ENCODE data around the gene VAV2.

Gene VAV2

DNA sequence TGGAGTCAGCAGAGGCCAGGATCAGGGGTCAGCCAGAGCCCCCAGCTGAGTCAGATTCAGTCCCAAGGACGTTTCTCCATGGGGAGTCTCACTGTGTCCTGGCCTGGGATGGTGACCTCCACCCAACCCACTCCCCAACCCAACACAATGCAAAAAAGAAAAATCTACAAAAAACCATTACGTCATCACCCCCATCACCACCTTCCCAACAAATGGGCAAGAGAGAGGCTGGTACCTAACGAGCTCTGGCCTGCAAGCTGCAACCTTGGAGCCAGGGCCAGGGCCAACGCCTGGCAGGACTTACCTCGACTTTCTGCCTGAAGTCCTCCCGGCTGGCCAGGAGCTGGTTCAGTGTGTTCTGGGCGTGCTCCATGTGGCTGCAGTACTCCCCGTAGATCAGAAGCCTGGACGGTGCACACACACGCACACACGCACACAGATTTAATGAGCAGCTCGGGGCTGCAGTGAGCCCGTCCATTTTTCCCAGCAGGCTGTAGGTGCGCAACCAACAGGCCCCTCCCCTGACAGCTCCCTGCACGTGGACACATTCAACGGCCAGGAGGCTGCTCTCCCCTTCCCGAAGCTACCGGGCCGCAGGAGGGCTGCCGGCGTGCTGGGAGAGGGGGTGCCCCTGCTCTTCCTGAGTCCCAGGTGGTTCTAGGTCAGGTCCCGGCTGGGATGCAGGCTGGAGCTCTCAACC lies 194.6 kb downstream of the VAV2 start:
- DNase-seq (ENCODE audit: low spot score) = no peak

DNA sequence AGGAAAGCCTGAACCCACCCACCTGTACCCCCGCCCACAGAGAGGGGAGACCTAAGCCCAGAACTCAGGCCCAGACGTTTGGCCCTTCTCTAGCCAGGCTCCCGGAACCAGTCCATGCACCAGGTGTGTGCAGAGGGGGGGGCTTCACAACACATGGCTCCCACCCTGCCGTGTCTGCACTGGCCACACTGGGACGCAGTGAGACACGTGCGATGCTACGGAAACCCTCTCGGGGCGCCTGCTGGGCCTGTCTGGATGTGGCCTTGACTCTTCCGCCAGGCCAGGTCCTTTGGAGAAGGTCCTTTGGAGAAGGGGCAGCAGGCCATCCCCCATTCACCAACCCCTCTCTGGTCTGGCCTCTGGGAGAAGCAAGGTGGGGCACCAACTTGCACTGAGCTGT lies 195.6 kb downstream of the VAV2 start:
- no peak for DNase-seq (ENCODE audit: low spot score)

DNA sequence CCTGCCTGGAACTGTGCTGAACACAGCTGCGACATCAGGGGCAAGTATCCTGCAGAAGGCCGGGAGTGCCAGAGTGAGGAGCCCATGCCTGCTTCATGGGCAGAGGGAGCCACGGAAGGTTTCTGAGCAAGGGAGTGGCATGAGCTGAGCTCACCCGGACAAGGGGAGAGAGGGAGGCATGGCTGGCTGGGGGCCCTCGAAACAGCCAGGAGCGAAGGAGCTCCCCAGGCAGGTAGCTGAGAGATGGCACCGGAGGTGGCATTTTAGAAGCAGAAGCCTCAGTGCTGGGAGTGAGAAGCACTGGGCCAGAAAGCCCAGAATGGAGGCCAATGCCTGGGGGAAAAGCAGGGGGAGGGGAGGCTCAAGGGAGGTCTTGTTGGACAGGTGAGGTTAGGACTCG lies 197.1 kb downstream of the VAV2 start:
- no peak for DNase-seq (ENCODE audit: low spot score)

DNA sequence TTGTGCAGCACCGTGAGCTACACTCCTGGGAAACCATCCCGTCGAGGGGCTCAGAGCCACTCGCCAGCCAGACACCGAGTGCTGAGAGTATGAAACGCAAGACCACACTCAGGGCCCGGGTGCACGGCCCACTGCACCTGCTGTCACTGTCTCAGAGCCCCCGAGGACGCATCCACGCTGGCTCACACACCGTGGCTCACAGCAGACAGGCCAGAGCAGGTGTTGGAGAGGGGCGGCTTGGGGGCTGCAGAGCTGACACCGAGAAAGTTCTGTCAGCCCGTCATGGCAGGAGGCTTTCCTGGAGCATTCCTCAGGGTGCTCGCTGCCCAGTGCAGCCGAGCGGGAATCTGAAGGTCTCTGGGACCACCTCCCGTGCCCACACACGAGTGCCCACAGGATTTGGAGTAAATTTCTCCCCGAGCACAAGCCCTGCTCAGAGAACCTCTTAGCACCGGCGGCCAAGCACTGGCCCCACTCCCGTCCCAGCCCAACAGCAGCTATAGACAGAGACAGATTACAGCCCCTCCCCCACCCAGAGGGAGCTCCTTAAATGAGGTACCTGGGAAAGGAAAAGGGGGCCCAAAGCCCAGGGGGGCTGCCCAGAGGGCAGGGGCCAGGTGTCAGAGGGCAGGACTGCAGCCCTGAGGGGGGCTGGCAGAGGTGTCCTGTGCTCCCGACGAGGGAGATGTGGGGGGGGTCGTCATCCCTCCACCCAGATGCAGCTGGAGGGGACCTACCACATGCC lies 197.9 kb downstream of the VAV2 start:
- no peak for DNase-seq (ENCODE audit: low spot score)

DNA sequence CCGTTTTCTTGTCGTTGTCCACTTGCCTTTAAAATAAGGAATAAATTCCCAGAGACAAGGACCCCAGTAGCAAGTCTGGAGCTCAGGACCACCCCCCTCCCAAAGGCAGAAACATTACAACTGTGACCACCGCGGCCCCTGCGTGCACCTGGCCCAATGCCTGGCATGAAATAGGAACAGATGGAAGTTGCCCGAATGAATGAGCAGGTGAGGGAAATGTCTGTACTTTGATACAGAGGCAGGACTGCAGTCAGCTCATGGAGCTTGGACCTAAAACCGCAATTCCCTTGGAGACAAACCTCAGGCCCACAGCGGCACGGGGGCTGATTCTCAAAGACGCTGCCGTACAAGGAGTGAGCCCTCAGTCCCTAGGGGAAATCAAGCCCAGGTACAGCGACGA lies 198.7 kb downstream of the VAV2 start:
- DNase-seq (ENCODE audit: low spot score) = no peak

DNA sequence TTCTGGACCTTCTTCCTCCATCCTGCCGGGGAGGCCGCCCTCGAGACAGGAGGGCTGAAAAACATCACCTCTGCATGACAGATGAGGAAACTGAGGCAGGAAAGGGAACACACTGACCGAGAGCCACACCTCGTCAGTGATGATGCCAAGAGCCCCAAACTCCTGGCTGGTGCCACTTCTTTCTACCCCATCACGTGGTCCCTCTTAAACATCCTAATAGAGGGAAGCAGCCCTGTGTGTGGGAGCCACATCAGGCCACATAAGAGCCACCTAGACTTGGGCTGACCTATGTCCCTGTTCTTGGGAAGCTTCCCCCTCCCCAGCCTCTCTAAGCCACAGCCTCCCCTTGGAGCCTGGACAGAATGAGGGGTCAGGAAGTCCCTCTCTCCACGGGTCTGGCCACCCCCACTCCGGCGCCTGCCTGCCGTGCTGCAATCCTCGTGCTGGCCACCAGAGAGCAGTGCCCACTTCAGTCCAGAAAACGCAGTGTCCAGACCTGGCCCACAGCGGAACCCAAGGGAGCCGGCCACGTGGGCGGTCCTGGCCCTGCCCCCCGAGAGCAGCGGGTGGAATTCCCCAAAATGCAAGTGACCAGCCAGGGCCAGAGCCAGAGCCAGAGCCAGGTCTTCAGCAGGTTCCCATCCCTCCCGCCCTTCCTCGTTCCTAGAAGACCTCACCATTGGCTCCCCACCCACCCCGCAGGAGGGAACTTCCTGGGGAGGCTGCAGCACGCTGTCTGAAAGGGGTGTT lies 199.2 kb downstream of the VAV2 start:
- DNase-seq (ENCODE audit: low spot score) = peak; percentile 96

DNA sequence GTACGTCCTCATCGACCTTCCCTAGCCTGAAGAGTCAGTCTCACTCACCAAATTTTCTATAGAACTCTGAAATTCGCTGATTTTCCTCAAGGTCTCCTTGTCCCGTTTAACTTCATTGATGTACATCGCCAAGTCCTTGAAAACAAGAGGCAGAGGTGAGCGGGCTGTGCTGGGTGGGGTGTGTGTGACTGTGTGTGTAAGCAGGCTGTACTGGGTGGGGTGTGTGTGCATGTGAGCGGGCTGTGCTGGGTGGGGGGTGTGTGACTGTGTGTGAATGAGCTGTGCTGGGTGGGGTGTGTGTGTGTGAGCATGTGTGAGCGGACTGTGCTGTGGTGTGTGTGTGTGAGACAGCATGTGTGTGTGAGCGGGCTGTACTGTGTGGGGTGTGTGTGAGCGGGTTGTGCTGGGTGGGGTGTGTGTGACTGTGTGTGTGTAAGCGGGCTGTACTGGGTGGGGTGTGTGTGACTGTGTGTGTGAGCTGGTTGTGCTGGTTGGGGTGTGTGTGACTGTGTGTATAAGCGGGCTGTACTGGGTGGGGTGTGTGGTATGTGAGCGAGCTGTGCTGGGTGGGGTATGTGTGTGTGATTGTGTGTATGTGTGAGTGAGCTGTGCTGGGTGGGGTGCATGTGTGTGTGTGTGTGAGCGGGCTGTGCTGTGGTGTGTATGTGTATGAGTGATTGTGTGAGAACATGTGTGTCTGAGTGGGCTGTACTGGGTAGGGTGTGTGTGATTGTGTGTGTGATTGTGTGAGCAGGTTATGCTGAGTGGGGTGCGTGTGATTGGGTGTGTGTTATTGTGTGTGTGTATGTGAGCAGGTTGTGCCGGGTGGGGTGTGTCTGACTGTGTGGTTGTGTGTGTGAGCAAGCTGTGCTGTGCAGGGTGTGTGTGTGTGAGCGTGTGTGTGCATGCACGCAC lies 200.1 kb downstream of the VAV2 start:
- DNase-seq (ENCODE audit: low spot score) = no peak

DNA sequence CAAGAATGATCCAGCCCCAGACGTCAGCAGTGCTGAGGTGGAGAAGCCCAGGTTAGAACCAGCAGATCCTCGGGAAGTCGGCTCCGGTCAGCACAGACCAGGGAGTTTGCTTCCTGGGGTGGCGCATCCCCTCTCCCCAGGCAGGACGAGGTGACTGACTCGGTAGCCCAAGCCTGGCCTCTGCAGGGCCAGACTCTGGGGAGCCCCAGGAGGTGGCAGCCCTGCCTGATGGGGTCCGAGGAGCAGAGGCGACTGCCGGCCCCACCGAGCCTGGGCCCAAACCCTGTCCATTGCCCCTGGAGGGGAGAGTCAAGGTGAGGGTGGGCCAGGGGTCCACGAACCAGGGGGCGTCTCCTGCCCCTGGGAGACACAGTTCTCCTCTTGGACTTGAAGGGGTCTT lies 201.1 kb downstream of the VAV2 start:
- no peak for DNase-seq (ENCODE audit: low spot score)

DNA sequence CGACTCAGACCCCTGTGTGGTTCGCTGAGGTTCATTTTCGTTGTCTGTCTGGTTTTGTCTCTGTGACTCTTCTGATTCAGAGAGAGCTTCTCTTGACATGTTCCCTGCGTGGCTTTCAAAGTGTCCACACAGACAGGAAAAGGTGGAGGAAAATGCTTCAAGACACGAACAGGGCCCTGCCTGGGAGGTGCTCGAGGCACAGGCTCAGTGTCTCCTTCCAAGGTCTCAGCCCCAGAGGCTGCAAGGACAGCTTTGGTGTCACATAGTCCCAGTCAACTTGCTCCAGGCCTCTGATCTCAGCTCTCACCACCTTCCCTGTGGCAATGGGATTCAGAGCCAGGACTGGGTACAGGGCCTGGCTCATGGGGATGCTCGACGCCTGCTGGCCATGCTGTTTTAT lies 202.3 kb downstream of the VAV2 start:
- DNase-seq (ENCODE audit: low spot score) = no peak

DNA sequence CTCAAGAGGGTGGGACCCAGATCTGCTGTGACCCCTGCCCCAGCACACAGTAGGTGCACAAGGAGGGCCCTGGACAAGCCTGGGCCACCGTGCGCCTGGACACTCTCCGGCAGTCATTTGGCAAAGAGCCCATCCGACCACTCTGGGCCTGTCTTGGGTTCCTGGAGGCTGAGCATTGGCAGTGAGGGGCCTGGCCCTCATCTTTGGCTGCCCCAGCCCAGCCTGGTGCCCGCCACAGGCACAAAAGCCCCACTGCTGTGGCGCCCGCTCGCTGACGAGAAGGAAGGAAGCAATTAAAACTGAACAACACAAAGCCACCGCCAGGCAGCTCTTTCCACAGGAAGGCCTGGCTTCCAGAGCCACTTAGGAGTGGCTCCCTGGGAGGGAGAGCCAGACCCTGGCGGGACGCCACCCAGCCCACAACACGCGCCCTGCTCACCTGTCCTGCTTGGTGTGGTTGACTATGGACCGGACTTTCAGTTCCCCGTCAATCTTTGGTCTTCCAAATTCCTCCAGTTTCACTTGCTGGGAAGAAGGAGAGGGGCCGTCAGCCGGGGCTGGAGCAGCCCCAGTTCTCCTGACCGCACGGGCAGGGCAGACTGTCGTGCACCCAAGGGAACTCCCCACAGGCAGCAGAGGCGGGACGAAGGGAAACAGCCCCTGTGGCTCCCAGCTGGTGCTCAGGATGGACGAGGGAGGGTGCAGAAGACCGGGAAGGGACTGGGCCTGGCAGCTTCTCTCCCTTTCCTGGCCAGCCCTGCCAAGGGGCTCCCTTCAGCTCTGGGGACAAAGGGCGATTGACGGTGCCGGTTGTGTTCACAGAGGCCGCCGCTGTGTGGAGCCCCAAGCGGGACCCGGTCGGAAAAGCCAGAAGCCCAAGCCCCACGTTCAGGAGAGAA lies 203.1 kb downstream of the VAV2 start:
- no peak for DNase-seq (ENCODE audit: low spot score)

DNA sequence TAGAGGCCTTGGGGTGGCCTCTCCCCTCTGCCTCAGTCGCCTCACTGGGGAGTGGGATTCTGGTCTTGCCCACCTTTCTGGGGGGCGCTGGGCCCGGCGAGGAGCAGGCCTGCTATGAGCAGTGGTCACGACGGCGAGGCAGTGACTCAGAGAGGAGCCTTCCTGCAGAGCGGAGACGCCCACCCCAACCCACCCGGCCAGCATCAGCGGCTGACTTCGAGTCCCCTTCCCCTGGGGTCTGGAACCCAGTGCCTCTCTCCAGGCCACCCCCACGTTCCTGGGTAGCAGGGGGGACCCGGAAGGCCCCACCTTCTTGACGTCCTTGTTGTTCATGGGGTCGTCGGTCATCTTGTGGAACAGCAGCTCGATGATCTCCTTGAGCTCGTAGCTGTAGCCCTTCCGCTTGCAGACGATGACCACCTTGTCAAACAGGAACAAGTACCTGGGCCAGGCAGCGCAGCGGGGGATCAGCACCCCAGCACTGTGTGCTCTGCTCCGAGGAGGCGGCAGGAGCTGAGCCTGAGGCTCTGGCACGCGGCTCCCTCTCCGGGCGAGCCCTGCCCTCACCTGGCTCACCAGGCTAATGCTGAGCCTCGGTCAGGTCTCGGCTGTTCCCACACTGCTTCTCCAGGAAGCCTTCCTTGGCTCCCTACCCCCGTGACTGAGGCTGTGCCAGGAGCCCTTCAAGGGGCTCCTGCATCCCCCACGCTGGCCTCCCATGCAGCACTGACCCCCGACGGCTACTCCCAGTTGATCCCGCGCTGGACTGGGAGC lies 203.9 kb downstream of the VAV2 start:
- DNase-seq (ENCODE audit: low spot score) = no peak

DNA sequence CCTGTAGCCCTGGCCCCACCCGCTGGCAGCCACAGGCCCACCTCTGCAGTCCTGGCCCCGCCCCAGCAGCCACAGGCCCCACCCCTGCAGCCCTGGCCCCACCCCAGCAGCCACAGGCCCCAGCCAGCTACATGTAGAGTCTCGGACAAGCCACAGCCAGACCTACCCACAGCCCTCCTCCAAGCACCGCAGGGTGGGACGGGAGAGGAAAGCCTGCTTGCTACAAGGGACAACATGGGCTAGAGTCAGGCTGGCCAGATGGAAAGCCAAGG lies 204.4 kb downstream of the VAV2 start:
- peak; percentile 70 for DNase-seq (ENCODE audit: low spot score)

DNA sequence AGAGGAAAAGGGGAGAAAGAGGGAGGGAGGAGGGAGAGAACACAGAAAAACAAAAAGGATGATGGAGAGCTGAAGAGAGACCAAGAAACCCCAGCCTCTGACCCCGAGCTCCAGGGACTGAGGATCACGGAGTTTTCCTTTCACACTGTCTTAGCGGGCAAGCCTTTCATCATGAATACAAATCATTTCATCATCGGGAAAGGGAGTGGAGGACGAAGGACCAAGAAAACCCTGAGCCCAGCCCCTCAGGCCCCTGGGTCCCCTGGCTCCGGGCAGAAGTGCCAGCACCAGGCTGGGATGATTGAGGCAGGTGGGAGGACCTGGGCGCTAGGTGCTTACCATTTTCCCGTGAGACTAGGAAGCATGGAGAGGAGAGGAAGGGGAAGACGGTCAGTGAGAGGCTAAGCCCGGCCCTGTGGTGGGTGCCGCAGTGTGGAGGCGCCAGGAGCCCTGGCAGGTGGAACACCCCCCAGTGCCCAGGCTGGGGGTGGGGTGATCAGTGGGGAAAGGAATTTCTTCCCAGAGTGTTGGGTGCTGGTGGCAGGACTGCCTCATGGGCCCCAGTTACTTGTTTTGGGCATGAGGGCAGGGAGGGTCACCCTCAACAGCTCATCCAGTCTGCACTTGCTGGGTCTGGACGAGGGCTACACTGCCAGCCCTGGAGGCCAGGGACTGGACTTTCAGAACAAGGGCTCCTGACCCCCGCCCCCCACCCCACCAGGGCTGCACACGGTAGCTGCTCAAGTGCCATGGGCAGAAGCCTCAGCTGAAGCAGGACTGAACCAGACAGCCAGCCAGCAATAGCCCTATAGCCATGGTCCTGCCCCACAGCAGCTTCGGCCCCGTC lies 205.0 kb downstream of the VAV2 start:
- no peak for DNase-seq (ENCODE audit: low spot score)

DNA sequence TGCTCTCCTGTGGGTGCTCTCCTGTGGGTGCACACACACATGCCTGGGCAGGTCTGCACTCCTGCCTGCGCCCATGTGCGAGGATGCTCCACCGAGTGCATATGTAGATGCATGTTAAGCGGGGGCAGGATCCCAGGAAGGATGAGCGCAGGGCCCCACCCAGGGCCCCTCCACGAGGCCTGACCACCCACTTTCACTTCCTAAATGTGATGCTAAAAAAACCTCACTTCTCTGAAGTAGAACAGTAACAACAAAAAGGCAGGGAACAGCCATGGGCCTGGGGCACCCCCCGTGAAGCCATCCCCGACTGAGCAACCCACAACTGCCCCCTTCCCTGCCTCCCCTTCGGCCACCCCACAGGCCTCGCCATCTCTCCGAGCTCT lies 205.8 kb downstream of the VAV2 start:
- DNase-seq (ENCODE audit: low spot score) = no peak

DNA sequence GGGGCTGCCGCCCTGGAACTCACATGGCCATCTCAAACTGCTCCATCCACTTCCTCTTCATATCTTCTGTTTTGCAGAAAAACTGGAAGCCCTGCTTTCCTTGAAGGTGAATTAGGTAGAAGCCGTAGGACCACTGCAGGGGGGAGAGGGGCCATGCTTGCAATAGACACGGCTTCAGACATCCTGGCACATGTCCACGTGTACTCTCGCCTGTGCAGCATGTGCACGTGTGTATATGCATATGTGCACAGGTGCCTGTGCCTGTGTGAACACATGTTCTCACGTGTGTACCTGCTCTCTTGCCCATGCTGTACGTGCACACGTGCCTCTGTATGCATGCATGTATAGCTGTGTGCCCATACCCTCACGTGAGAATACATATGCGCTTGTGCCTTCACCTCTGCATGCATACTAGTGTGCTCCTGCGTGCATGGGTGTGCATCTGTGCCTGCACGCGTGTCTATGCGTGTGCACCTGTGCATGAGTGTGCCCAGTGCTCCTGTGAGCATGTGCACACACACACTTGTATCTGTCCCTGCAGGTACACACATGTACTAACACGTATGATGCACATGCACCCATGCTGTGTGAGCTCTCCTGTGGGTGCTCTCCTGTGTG lies 206.3 kb downstream of the VAV2 start:
- no peak for DNase-seq (ENCODE audit: low spot score)

DNA sequence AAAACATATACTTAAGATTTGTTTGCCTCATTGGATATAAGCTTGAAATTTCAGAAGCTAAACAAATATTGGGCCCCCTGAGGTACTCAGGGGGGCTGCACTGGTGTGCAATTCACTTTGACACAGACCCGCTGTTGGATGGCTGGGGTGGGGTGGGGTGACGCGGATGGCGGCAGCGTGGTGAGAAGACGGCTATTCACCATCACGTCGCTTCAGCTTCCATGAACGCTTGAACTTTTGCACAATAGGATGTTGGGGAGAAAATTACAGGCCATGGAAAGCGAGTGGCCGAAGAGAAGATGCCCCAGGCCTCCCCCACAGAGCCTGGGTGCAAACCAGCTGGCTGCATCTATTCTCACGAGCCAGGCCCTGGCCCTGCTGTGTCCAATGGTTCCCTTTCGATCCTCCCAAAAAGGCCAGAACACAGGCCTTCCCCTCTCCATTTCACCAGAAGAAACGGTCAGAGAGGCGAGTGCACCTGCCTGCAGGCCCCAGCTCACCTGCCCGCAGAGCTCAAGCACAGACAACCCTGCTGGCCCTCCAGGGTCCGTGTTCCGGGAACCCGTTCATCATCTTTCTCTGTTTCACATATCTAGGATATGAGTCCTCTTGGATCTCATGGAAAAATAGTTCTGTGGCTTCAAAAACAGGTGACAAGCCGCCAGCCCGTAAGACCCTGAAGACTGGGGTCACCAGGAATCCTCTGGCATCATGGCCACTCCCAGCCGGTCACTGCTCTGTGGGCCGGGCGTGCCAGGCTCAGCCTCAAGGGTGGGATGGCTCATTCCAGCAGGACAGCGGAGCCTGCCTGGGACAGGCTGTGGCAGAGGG lies 207.2 kb downstream of the VAV2 start:
- no peak for DNase-seq (ENCODE audit: low spot score)

DNA sequence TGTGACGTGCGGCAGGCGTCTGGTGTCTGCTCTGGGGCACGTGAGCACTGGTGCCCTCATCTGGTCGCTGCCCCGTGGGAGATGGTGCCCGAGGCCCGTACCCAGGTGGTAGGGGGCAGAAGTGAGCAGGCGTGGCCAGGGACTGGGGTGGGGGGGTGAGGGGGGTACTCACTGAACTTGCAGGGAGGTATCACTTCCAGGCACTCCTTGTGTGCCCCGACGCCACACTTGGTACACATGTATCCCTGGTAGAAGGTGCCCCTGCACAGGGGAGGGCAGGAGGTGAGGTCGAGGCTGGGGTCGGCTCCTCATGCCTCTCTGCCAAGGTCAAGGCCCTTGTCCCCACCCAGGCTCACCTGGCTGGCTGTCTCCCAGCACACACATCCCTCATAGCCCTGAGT lies 208.8 kb downstream of the VAV2 start:
- no peak for DNase-seq (ENCODE audit: low spot score)
